Esophagus squamous epithelium (tissue), 5 donors: ENCODE measurements around the gene VMP1. TPM values are rescaled to one million over a fixed set of nuclear protein-coding genes. Genes with fewer than 3 reads are reported as not detected.

Experiments used
- DNase-seq: peaks from one replicate; lab custom pipeline; 2025; lab: John Stamatoyannopoulos, UW
- H3K27ac ChIP-seq, 4 donors: fragments of 200-600 bp; sonication (generic); one replicate each; pipeline ENCODE4 v1.5.1; 2016 to 2019; ENCODE audit warnings: mild to moderate bottlenecking in 1 of 4
- H3K27me3 ChIP-seq, 4 donors: fragments of 200-600 bp; sonication (generic); 1 replicate in 3 of 4; 2 replicates in 1 of 4; pipeline versions ENCODE4 v1.5.1 to v1.6.0; 2017 to 2021; ENCODE audit warnings: antibody characterized with exemption in 1 of 4
- H3K36me3 ChIP-seq, 3 donors: fragments of 200-600 bp; sonication (generic); one replicate each; pipeline ENCODE4 v1.5.1; 2016 to 2019
- H3K4me1 ChIP-seq, 3 donors: fragments of 200-600 bp; sonication (generic); one replicate each; pipeline ENCODE4 v1.5.1; 2017 to 2019
- H3K4me3 ChIP-seq, 4 donors: fragments of 200-600 bp; sonication (generic); 1 replicate in 3 of 4; 2 replicates in 1 of 4; pipeline ENCODE4 v1.5.1; 2016 to 2019; ENCODE audit warnings: mild to moderate bottlenecking in 2 of 4, moderate library complexity in 1 of 4
- H3K9me3 ChIP-seq, 3 donors: fragments of 200-600 bp; sonication (generic); one replicate each; pipeline ENCODE4 v1.5.1; 2016 to 2019
- CTCF ChIP-seq, 6 experiments: fragments of 450-650 bp in 4 of 6; fragments of 200-600 bp in 2 of 6; sonication (generic) in 2 of 6; IDR thresholded peaks; one replicate each; pipeline ENCODE4 v1.5.1; 2016 to 2019; ENCODE audit warnings: antibody characterized with exemption in 6 of 6, mild to moderate bottlenecking in 4 of 6, moderate library complexity in 4 of 6
- POLR2A ChIP-seq, 4 donors: fragments of 450-650 bp; IDR thresholded peaks; one replicate each; pipeline ENCODE4 v1.6.1; 2017; ENCODE audit warnings: antibody characterized with exemption in 4 of 4, mild to moderate bottlenecking in 4 of 4, moderate library complexity in 3 of 4
- WGBS, 2 donors: methylation state at CpG; one replicate each; pipeline ENCODE4 v1.1.5; 2018; 5-methylcytosine and 5-hydroxymethylcytosine counted together
- intact Hi-C: fragments of 100-400 bp; cut with DNase I; formaldehyde crosslinking; loops from one replicate; pipeline ENCODE4 v1.15.0; 2022
- total RNA-seq, 4 donors: library from RNA; depleted of rRNA; stranded (reverse); fragments of >200 nt; gene quantifications; one replicate each; pipeline ENCODE4 v1.1.0, GENCODE V29; 2016
- donor health status: DM: yes; HTN: yes; CAD: no.

VMP1 gene
- total RNA-seq, 4 donors from 2014 or later, result 132 to 363 (median 141) TPM

DNA sequence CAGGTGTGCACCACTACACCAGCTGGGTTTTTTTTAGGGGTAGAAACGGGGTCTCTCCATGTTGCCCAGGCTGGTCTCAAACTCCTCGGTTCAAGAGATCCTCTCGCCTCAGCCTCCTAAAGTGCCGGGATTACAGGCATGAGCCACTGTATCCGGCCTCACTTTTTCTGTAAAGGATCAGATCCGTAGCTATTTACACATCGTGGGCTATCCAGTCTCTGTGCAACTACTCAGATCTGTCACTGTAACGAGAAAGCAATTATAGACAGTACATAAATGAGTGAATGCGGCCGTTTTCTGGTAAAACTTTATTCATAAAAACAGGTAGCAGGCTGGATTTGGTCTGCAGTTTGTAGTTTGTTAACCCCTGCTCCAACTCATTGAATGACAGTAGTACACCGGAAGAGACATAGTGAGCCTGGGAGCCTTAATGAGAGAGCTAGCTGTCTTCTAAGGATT is 44.5 kb downstream of the VMP1 start:
- Histone ChIP-seq H3K4me3 (no peak overlapping the region), H3K9me3 (no peaks in the 10 kb centered on the region), H3K4me1 (peaks cover 0 to 40% (median 23%) of the 10 kb centered on the region in 3 donors), H3K27ac (peak overlapping the region in 1 of 4 donors; percentile 36), H3K27me3 (no peaks in the 10 kb centered on the region), H3K36me3 (peaks cover 0 to 9% (median 0%) of the 10 kb centered on the region in 3 donors)
- DNase-seq, result no peak
- TF ChIP-seq POLR2A (IDR thresholded peaks at IDR 0.05) (no peak), CTCF (IDR thresholded peaks at IDR 0.05) (no peak)
- intact Hi-C loops, result no loop called here
- WGBS, 2 donors, result 75 to 79% methylated on average over 6 to 11 of the region's 11 CpGs

GRCh38 chr17:59752446-59752845 is 45.0 kb downstream of the VMP1 start:
- Histone ChIP-seq H3K9me3 (no peaks in the 10 kb centered on the region), H3K36me3 (peaks cover 0 to 9% (median 0%) of the 10 kb centered on the region in 3 donors), H3K4me3 (no peak overlapping the region), H3K4me1 (peaks cover 0 to 38% (median 23%) of the 10 kb centered on the region in 3 donors), H3K27me3 (no peaks in the 10 kb centered on the region), H3K27ac (no peak overlapping the region)
- no peak for TF ChIP-seq POLR2A (IDR thresholded peaks at IDR 0.05)
- no peak for TF ChIP-seq CTCF (IDR thresholded peaks at IDR 0.05)
- intact Hi-C loops, result no loop called here
- no peak for DNase-seq

GRCh38 chr17:59752922-59753321 is 45.5 kb downstream of the VMP1 start:
- Histone ChIP-seq H3K27ac (peak overlapping the region in 2 of 4 donors; percentile 59 to 74), H3K4me1 (peaks cover 0 to 38% (median 23%) of the 10 kb centered on the region in 3 donors), H3K9me3 (no peaks in the 10 kb centered on the region), H3K36me3 (peaks cover 0 to 6% (median 0%) of the 10 kb centered on the region in 3 donors), H3K27me3 (no peaks in the 10 kb centered on the region), H3K4me3 (no peak overlapping the region)
- 78 to 86% methylated on average over 6 of the region's 7 CpGs for WGBS, 2 donors
- intact Hi-C loops, result no loop called here
- no peak for DNase-seq
- TF ChIP-seq POLR2A (IDR thresholded peaks at IDR 0.05), result no peak
- no peak for TF ChIP-seq CTCF (IDR thresholded peaks at IDR 0.05)

GRCh38 chr17:59753522-59754467 is 46.3 kb downstream of the VMP1 start:
- intact Hi-C loops, result no loop called here

More at GRCh38 chr17:59753522-59754467, 46.3 kb downstream of the VMP1 start:
- Histone ChIP-seq H3K9me3 (no peaks in the 10 kb centered on the region), H3K27ac (peak overlapping the region; percentile 59 to 80 (median 67)), H3K27me3 (no peaks in the 10 kb centered on the region), H3K36me3 (peaks cover 0 to 15% (median 0%) of the 10 kb centered on the region in 3 donors), H3K4me1 (peaks cover 0 to 38% (median 23%) of the 10 kb centered on the region in 3 donors), H3K4me3 (peak overlapping the region in 3 of 4 donors; percentile 3 to 27 (median 4))
- no peak for DNase-seq
- 16 to 23% methylated on average over 3 of the region's 3 CpGs for WGBS, 2 donors
- TF ChIP-seq CTCF (IDR thresholded peaks at IDR 0.05) (peak; percentile 23 to 86 (median 76)), POLR2A (IDR thresholded peaks at IDR 0.05) (no peak)
